ENCODE measurements around the gene SPIN1.
"Not testable (repeated sequence)": the region's sequence is repeated elsewhere in the genome, so short reads cannot be mapped to it uniquely, and the experiment has no call there.

SPIN1 gene

GRCh38 chr9:88388203-88388885 is at the start of gene SPIN1:
Gene SPIN1 (plus strand): TSS chr9:88388444. CDS start chr9:88426540, 38,096 bp downstream.
- peak; percentile 92 for DNase-seq (ENCODE audit: low spot score)

- DNase-seq (ENCODE audit: low spot score), result no peak
Observed at GRCh38 chr9:88339317-88339716, 48.9 kb upstream of the SPIN1 start.

GRCh38 chr9:88342246-88342645 is 46.0 kb upstream of the SPIN1 start:
- no peak for DNase-seq (ENCODE audit: low spot score)

- DNase-seq (ENCODE audit: low spot score), result no peak
Observed at GRCh38 chr9:88344013-88344412, 44.2 kb upstream of the SPIN1 start.

- DNase-seq (ENCODE audit: low spot score), result not testable (repeated sequence)
Observed at GRCh38 chr9:88350354-88350753, 37.9 kb upstream of the SPIN1 start.

GRCh38 chr9:88355166-88355565 is 33.1 kb upstream of the SPIN1 start:
- DNase-seq (ENCODE audit: low spot score), result no peak

GRCh38 chr9:88357250-88357649 is 31.0 kb upstream of the SPIN1 start:
- DNase-seq (ENCODE audit: low spot score), result not testable (repeated sequence)

GRCh38 chr9:88358723-88359122 is 29.5 kb upstream of the SPIN1 start:
- no peak for DNase-seq (ENCODE audit: low spot score)

- no peak for DNase-seq (ENCODE audit: low spot score)
Observed at GRCh38 chr9:88359974-88360373, 28.3 kb upstream of the SPIN1 start.

- DNase-seq (ENCODE audit: low spot score), result no peak
Observed at GRCh38 chr9:88362681-88363080, 25.6 kb upstream of the SPIN1 start.

- no peak for DNase-seq (ENCODE audit: low spot score)
Observed at GRCh38 chr9:88363661-88364060, 24.6 kb upstream of the SPIN1 start.

GRCh38 chr9:88364706-88365105 is 23.5 kb upstream of the SPIN1 start:
- no peak for DNase-seq (ENCODE audit: low spot score)

- no peak for DNase-seq (ENCODE audit: low spot score)
Observed at GRCh38 chr9:88370346-88370745, 17.9 kb upstream of the SPIN1 start.

- DNase-seq (ENCODE audit: low spot score), result no peak
Observed at GRCh38 chr9:88372103-88372654, 16.1 kb upstream of the SPIN1 start.

- no peak for DNase-seq (ENCODE audit: low spot score)
Observed at GRCh38 chr9:88373045-88373444, 15.2 kb upstream of the SPIN1 start.

GRCh38 chr9:88378317-88378716 is 9.9 kb upstream of the SPIN1 start:
- no peak for DNase-seq (ENCODE audit: low spot score)

- no peak for DNase-seq (ENCODE audit: low spot score)
Observed at GRCh38 chr9:88379352-88379751, 8.9 kb upstream of the SPIN1 start.

- DNase-seq (ENCODE audit: low spot score), result no peak
Observed at GRCh38 chr9:88380118-88380517, 8.1 kb upstream of the SPIN1 start.

- not testable (repeated sequence) for DNase-seq (ENCODE audit: low spot score)
Observed at GRCh38 chr9:88381322-88381721, 6.9 kb upstream of the SPIN1 start.

- no peak for DNase-seq (ENCODE audit: low spot score)
Observed at GRCh38 chr9:88383176-88383575, 5.1 kb upstream of the SPIN1 start.

GRCh38 chr9:88386137-88386536 is 2.1 kb upstream of the SPIN1 start:
- not testable (repeated sequence) for DNase-seq (ENCODE audit: low spot score)

- DNase-seq (ENCODE audit: low spot score), result no peak
Observed at GRCh38 chr9:88387036-88387551, 1.1 kb upstream of the SPIN1 start.

- DNase-seq (ENCODE audit: low spot score), result peak; percentile 67
Observed at GRCh38 chr9:88387552-88388202, 567 bp upstream of the SPIN1 start.

Measured in hepatic stellate cell (primary cell).